HTR-8/SVneo (cell line): ENCODE data around the gene STMN3.
"Not testable (repeated sequence)": the region's sequence is repeated elsewhere in the genome, so short reads cannot be mapped to it uniquely, and the experiment has no call there.

Experiments
- DNase-seq: peaks from one replicate; pipeline ENCODE4 v3.0.0; 2011; ENCODE audit warnings: low spot score, mixed read lengths; ENCODE audit not compliant: insufficient read length
- FAIRE-seq: peaks from 2 replicates; lab custom pipeline; 2011; peaks lifted over from hg19 to GRCh38; lab: Jason Lieb, UNC

STMN3 gene

DNA sequence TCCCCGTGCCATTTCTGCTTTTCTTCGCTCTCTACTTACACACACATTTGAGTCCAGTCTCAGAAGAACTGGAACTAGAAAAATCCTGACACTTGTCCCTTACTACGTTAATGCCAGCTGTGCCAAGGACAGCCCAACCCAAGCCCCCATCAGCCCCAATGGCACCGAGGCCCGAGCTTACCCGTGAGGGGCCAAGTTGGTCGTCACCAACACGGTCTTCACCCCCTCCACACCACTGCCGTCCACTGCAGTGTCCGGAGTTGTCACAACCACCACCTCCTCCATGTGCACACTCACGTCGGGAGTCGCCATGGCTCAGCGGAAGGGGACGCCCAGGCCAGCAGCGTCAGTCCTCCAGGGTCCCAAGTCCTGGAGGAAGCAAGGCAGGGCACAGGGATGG lies 34.1 kb downstream of the STMN3 start:
- peak; percentile 80 for FAIRE-seq
- DNase-seq: no peak

- DNase-seq (no peak), FAIRE-seq (peak; percentile 83)
Measured at GRCh38 chr20:63618291-63618980, 34.8 kb downstream of the STMN3 start.

GRCh38 chr20:63617876-63618265 lies 35.4 kb downstream of the STMN3 start:
- DNase-seq: no peak
- FAIRE-seq: no peak

DNA sequence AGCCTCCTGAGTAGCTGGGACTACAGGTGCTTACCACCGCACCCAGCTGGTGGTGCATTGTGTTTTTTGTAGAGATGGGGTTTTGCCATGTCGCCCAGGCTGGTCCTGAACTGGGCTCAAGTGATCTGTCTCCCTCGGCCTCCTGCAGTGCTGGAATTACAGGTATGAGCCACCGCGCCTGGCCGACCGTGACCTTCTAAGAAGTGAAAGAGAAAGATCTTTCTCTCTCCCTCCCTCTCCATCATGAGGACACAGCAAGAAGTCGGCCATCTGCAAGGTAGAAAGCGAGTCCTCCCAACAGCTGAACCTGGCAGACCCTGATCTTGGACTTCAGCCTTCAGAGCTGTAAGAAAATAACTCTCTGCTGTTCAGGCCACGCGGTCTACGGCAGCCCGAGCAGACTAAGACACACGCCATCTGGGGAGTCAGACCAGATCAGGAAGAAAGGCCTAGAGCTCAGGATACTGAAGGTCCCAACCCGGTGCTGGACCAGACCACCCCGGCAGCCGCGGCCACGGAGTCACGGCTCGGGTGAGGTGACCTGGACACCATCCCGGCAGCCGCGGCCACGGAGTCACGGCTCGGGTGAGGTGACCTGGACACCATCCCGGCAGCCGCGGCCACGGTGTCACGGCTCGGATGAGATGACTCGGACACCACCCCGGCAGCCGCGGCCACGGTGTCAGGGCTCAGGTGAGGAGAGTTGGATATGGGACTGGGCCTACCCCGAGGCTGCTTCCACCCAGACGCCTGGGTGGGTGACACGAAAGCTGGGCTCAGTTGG lies 35.9 kb downstream of the STMN3 start:
- FAIRE-seq (peak; percentile 90), DNase-seq (no peak)

- FAIRE-seq, DNase-seq: not testable (repeated sequence)
Measured at GRCh38 chr20:63613863-63614594, 39.2 kb downstream of the STMN3 start.

GRCh38 chr20:63612276-63612931 lies 40.8 kb downstream of the STMN3 start:
- DNase-seq (no peak), FAIRE-seq (peak; percentile 59)

- DNase-seq: no peak
- no peak for FAIRE-seq
Measured at GRCh38 chr20:63611646-63612045, 41.6 kb downstream of the STMN3 start.

DNA sequence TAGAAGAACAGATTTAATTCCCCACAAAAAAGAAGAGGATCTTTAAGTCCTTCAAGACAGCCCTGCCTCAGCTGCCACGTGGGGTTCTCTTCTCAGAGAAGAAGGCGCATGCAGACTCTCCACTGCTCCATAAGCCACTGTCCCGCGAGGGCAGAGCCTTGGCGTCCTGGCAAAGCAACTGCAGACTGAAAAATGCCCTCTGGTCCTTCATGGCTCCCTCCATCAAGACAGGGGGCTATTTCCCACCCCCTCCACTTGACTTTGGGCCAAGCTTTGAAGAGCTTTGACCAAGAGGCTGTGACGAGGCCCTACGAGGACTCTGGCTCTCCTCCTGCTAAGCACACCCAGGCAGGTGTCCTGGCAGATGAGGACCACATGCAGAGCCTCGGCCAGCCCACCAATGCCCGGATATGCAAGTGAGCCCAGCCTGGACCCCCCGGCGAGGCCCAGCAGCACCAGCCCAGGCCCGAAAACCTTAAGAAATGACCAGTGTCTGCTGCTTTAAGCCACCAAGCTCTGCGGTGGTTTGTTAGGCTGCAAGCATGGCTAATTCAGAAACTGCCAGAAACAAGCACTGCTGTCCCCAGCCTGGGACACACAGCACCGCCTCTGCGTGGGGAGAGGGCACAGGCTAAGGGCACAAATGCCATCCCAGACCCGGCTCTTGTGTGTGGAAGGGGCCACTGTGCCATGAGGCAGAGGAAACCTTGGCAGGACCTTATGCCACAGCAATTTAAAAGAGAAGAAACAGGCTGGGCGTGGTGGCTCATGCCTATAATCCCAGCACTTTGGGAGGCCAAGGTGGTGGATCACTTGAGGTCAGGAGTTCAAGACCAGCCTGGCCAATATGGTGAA lies 42.4 kb downstream of the STMN3 start:
- no peak for FAIRE-seq

DNA sequence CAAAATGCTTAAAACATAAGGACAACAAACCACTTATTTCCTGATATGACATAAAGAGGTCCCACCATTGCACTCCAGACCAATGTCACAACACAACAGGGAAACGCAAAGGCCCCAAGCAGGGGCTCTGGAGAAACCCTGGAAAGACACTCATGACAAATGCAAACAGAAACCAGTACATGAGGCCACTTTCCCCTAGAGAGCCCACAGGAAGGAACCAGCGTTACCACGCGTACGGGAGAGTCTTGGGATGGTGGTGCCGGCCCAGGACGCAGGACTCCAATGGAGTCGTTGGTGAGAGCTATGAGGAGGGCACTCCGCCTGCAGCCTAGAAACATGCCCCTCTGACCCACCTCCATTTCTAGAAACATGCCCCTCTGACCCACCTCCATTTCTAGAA lies 46.5 kb downstream of the STMN3 start:
- DNase-seq (no peak), FAIRE-seq (no peak)

More for the DNA sequence above, 42.4 kb downstream of the STMN3 start:
- no peak for DNase-seq

DNA sequence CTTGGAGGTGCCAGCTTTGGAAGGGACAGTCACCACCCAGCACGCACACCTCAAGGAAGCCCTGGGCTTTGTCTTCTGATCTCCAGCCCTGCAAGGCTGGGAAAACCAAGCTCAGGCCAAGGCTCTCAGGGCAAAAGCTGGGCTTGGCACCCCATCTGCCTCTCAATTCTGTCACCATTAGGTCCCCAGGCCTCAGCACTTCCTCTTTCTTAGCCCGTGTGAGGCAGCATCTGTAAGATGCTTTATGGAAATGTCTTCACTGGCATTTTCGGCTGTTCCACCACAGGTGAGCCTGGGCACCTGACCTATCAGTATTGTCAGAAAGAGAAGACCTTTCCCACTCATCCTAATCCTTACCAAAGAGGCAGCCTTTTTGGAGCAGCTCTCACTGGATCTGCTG lies 50.9 kb downstream of the STMN3 start:
- FAIRE-seq (peak; percentile 23), DNase-seq (no peak)

GRCh38 chr20:63601679-63602078 lies 51.5 kb downstream of the STMN3 start:
- DNase-seq, FAIRE-seq: not testable (repeated sequence)

GRCh38 chr20:63599396-63600050 lies 53.7 kb downstream of the STMN3 start:
- DNase-seq (no peak), FAIRE-seq (peak; percentile 70)

GRCh38 chr20:63598479-63599395 lies 54.5 kb downstream of the STMN3 start:
- no peak for FAIRE-seq
- DNase-seq: no peak

- DNase-seq (no peak), FAIRE-seq (peak; percentile 96)
Measured at GRCh38 chr20:63597651-63598478, 55.4 kb downstream of the STMN3 start.

DNA sequence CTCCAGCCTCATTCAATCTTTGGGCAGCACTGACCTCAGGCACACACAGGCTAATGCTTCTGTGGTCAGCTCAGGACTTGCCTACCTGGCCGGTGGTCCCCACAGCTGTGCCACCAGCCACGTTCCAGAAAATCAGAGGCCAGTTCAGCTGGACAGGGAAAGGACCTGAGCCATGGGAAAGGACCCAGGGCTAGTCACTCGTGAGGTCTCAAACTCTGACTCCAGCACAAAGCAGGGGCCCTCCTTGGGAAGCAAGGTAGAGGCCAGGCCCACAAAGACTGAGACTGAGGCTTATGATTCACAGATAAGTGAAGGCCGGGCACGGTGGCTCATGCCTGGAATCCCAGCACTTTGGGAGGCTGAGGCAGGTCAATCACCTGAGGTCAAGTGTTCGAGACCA lies 56.8 kb downstream of the STMN3 start:
- DNase-seq (no peak), FAIRE-seq (no peak)

- DNase-seq (no peak), FAIRE-seq (peak; percentile 31)
Measured at GRCh38 chr20:63595416-63596127, 57.7 kb downstream of the STMN3 start.
